Measurements from ENCODE around the gene FGFR4.

The FGFR4 gene

GRCh38 chr5:177132136-177133095 lies 45.7 kb downstream of the FGFR4 start:
- no peak for DNase-seq

GRCh38 chr5:177133096-177133852 lies 46.6 kb downstream of the FGFR4 start, which contains the start of gene NSD1:
Gene NSD1, plus strand, starts transcription at chr5:177133773. Its CDS starts 1,331 bp downstream, at chr5:177135104.
- DNase-seq = peak; percentile 33

- no peak for DNase-seq
Measured at GRCh38 chr5:177133853-177134696, 47.4 kb downstream of the FGFR4 start.

GRCh38 chr5:177134697-177135225 lies 48.0 kb downstream of the FGFR4 start:
- DNase-seq = no peak

GRCh38 chr5:177140312-177140711 lies 53.6 kb downstream of the FGFR4 start:
- DNase-seq = no peak

GRCh38 chr5:177141496-177141895 lies 54.8 kb downstream of the FGFR4 start:
- DNase-seq = no peak

- DNase-seq = no peak
Measured at GRCh38 chr5:177142098-177142611, 55.4 kb downstream of the FGFR4 start.

- no peak for DNase-seq
Measured at GRCh38 chr5:177142778-177143177, 56.1 kb downstream of the FGFR4 start.

GRCh38 chr5:177146891-177147638 lies 60.4 kb downstream of the FGFR4 start:
- no peak for DNase-seq
